Ascending aorta (tissue), 2 donors: ENCODE measurements around the gene SUSD3. TPM values are rescaled to one million over a fixed set of nuclear protein-coding genes. Genes with fewer than 3 reads are reported as not detected.
A peak's percentile ranks its signal among the peaks of the same experiment; 100 is the strongest.

Experiments
- DNase-seq, 2 donors: peaks; one replicate each; pipeline ENCODE4 v3.0.0-alpha.2; 2019; ENCODE audit warnings: low spot score in 2 of 2
- H3K27ac ChIP-seq, 2 donors: fragments of 200-600 bp; sonication (generic); one replicate each; pipeline ENCODE4 v1.5.1; 2016 to 2017; ENCODE audit warnings: mild to moderate bottlenecking in 1 of 2
- H3K27me3 ChIP-seq: fragments of 200-600 bp; sonication (generic); one replicate; pipeline ENCODE4 v1.5.1; 2017
- H3K36me3 ChIP-seq, 2 donors: fragments of 200-600 bp; sonication (generic); one replicate each; pipeline ENCODE4 v1.5.1; 2016
- H3K4me1 ChIP-seq, 2 donors: fragments of 200-600 bp; sonication (generic); one replicate each; pipeline ENCODE4 v1.5.1; 2016 to 2017; ENCODE audit warnings: mild to moderate bottlenecking in 1 of 2
- H3K4me3 ChIP-seq, 2 donors: fragments of 200-600 bp; sonication (generic); one replicate each; pipeline ENCODE4 v1.5.1; 2016 to 2017; ENCODE audit warnings: mild to moderate bottlenecking in 1 of 2
- H3K9me3 ChIP-seq, 2 donors: fragments of 200-600 bp; sonication (generic); one replicate each; pipeline ENCODE4 v1.5.1; 2016
- intact Hi-C: fragments of 100-400 bp; cut with DNase I; formaldehyde crosslinking; loops from one replicate; pipeline ENCODE4 v1.15.1; 2023
- total RNA-seq: library from RNA; depleted of rRNA; stranded (reverse); fragments of >200 nt; gene quantifications from one replicate; pipeline ENCODE4 v1.1.0, GENCODE V29; 2016
- TF ChIP-seq, protein P1 (sequence below), 3 experiments: fragments of 200-600 bp in 2 of 3; fragments of 450-650 bp in 1 of 3; sonication (generic) in 2 of 3; IDR thresholded peaks; one replicate each; pipeline ENCODE4 v1.5.1; 2016 to 2019; ENCODE audit warnings: antibody characterized with exemption in 3 of 3, mild to moderate bottlenecking in 1 of 3, moderate library complexity in 1 of 3

Gene SUSD3
- total RNA-seq, 1 donor from 2014 or later = not detected

DNA sequence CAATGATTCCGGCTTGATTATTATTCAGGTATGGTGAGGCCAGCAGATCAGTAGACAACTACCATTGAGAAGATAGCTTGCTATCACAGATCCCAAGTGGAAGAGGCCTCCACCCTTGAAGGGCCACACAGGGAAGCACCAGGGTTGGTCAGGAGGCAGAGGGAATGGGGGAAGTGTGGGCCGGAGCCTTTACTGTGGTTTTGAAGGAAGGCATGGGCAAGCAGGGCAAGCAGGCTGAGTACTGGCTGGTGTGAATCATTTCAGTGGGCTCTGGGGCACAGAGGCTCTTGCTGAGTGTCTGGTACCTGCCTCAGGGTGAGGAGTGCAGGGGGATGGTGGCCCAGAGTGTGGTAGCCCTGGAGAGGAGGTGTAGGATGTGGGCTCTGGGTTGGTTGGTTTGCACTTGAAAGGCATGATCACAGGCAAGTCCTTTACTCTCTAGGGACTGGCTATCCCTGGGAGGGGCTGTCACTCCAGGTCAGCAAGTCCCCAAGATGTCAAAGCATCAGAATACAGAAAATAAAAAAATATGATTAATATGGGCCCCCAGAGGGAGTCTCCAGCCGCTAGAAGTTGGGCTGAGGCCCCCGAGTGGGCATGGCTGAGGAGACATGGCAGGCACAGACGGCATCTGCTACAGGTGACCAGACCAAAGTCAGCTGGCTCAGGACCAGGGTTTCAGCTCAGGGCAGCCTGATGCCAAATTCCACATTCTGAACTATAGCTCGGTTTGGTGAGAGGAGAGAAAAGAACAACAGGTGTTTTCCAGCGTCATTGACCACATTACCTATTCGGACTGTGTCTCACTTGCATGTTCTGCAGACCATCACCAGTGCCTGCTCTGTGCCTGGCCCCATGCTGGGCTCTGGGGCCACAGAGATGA, 9.7 kb upstream of the SUSD3 start:
- Histone ChIP-seq H3K27me3 (no peaks in the 10 kb centered on the region), H3K27ac (no peak overlapping the region), H3K4me1 (peaks cover 3 to 30% of the 10 kb centered on the region in 2 donors), H3K4me3 (no peak overlapping the region), H3K36me3 (no peaks in the 10 kb centered on the region), H3K9me3 (no peaks in the 10 kb centered on the region)
- DNase-seq = no peak
- TF ChIP-seq, protein P1, sequence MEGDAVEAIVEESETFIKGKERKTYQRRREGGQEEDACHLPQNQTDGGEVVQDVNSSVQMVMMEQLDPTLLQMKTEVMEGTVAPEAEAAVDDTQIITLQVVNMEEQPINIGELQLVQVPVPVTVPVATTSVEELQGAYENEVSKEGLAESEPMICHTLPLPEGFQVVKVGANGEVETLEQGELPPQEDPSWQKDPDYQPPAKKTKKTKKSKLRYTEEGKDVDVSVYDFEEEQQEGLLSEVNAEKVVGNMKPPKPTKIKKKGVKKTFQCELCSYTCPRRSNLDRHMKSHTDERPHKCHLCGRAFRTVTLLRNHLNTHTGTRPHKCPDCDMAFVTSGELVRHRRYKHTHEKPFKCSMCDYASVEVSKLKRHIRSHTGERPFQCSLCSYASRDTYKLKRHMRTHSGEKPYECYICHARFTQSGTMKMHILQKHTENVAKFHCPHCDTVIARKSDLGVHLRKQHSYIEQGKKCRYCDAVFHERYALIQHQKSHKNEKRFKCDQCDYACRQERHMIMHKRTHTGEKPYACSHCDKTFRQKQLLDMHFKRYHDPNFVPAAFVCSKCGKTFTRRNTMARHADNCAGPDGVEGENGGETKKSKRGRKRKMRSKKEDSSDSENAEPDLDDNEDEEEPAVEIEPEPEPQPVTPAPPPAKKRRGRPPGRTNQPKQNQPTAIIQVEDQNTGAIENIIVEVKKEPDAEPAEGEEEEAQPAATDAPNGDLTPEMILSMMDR (IDR thresholded peaks at IDR 0.05) = no peak
- intact Hi-C loops = no loop called here

DNA sequence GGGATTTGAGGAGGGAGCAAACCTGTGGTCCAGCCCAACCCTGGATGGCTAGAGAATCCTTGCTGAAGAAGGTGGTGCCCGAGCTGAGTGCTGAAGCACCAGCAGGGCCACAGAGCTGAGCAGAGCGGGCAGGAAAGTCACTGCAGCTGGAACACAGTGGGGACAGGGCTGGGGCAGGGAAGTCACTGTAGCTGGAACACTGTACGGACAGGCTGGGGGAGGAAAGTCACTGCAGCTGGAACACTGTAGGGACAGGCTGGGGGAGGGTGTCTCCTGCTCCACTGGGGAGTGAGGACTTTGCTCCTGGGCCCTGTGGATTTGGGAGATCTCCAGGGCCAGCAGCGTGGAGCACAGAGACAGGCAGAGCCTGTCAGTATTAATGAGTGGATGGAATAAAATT, 9.0 kb upstream of the SUSD3 start:
- H3K4me3 ChIP-seq = no peak overlapping the region
- intact Hi-C loops = no loop called here
- TF ChIP-seq, protein P1 (IDR thresholded peaks at IDR 0.05) = no peak
- H3K4me1 ChIP-seq = peaks cover 7 to 36% of the 10 kb centered on the region in 2 donors
- H3K36me3 ChIP-seq = no peaks in the 10 kb centered on the region
- no peaks in the 10 kb centered on the region for H3K9me3 ChIP-seq
- no peak overlapping the region for H3K27ac ChIP-seq
- H3K27me3 ChIP-seq = no peaks in the 10 kb centered on the region
- DNase-seq = no peak

DNA sequence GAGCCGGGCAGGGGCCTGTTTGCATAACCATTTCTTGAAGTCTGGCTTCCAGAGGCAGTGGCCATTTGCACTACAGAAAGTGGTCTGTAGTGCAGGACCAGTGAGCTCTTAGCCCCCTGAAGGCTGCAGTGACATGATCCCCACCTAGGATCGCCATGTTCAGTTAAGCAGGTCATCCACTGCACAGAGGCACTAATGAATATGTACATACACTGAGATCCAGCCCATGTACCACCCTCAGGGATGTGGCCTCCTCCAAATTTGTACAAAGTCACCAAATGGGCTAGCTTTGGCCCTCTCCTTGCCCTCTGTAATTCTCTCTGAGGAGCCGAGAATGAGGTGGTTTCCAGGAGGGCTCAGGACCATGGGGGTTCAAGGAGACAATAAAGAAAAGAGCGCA, 8.3 kb upstream of the SUSD3 start:
- TF ChIP-seq, protein P1 (IDR thresholded peaks at IDR 0.05) = no peak
- Histone ChIP-seq H3K4me1 (peaks cover 13 to 44% of the 10 kb centered on the region in 2 donors), H3K4me3 (no peak overlapping the region), H3K27me3 (no peaks in the 10 kb centered on the region), H3K36me3 (no peaks in the 10 kb centered on the region), H3K9me3 (no peaks in the 10 kb centered on the region), H3K27ac (peak overlapping the region; percentile 90 to 92)
- intact Hi-C loops = loop anchor here (5.0 kb wide), 1 partner anchor 173 kb away; the partner anchor contains the start of gene ZNF484
- DNase-seq = no peak

DNA sequence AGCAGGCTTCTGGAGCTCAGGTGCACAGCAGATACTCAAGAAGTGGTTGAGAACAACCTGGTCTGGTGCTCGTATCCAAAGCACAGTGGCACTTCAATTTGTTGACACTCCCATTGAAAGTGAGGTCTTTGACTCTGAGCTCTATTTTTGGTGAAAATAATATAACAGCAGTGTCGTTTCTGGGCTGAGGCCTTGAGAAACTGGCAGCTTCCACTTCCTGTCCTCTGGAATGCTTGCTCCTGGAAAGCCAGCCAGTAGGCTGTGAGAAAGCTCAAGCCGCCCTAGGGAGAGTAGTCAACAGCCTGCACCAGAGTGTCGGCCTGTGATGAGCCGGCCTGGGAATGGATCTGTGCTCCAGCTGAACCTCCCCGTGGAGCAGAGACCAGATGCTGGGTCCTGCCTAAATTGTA, 6.8 kb upstream of the SUSD3 start:
- H3K27me3 ChIP-seq = no peaks in the 10 kb centered on the region
- DNase-seq = peak; percentile 40 to 89
- TF ChIP-seq, protein P1 (IDR thresholded peaks at IDR 0.05) = no peak
- intact Hi-C loops = loop anchor here (1.0 to 5.0 kb wide), 4 partner anchors 21 to 399 kb away; partner anchors contain the start of genes CARD19, FAM120A and ZNF484
- H3K27ac ChIP-seq = peak overlapping the region; percentile 90 to 92
- no peaks in the 10 kb centered on the region for H3K9me3 ChIP-seq
- no peaks in the 10 kb centered on the region for H3K36me3 ChIP-seq
- no peak overlapping the region for H3K4me3 ChIP-seq
- H3K4me1 ChIP-seq = peaks cover 13 to 47% of the 10 kb centered on the region in 2 donors

DNA sequence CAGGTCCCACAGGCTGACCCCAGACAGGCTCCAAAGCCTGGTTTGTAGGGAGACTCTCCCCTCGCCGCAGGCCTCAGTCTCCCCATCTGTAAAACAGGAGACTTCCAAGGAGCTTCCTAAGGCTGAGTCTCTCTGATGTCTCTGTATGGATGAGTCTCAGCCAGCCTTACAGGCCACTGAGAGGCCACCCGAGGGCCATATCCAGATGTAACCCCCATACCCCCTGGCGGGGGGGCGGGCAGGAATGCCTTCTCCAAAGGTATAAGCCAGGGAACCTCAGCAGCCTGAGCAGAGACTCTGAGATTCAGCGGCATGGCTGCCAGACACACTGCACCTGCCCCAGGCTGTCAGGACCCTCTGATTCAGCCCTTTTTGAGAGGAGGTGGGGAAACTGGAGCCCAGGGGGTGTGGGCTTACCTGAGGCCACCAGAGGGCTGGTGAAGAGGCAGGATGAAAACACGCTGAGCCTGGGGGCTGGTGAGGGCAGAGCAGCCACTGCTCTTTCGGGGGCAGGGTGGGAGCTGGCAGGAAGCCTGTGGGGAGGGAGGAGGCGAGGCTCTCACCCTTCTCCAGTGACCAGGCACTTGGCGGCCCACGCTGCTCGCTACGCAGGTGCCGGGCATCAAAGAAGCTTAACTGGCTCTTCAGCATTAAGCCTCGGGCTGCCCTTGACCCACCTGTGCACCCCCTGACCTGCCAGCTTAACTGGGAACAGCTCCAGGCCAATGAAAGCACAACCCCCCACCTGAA, 5.5 kb upstream of the SUSD3 start:
- TF ChIP-seq, protein P1 (IDR thresholded peaks at IDR 0.05) = no peak
- no peak for DNase-seq
- H3K36me3 ChIP-seq = no peaks in the 10 kb centered on the region
- H3K27me3 ChIP-seq = no peaks in the 10 kb centered on the region
- no peaks in the 10 kb centered on the region for H3K9me3 ChIP-seq
- H3K27ac ChIP-seq = peak overlapping the region; percentile 90 to 92
- H3K4me1 ChIP-seq = peaks cover 13 to 49% of the 10 kb centered on the region in 2 donors
- H3K4me3 ChIP-seq = no peak overlapping the region
- intact Hi-C loops = loop anchor here (1.0 to 5.0 kb wide), 4 partner anchors 20 to 398 kb away; partner anchors contain the start of genes CARD19, FAM120A and ZNF484
